ENCODE results near the gene CSGALNACT2. TPM values are rescaled to one million over a fixed set of nuclear protein-coding genes. Genes with fewer than 3 reads are reported as not detected.

CSGALNACT2 gene
- total and polyA plus RNA-seq, 9 of the 15 experiments (the other 6 are each of a cell fraction or from before 2014, with no cell fraction given), result 1.4 to 7.3 (median 3.5) TPM

DNA sequence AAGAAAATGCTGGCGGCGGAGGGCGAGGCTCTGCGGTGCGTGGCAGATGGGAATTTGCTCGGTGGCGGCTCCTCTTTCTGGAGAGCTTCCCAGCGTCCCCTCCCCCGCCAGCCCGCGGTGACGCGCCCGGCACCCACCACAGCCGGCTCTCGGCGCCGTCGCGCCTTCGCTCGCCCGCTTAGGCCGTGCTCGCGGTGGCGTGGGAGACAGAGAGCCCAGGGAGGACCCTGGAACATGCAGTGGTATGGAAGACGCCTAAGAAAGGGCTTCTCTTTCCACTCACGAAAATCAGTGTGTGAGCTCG lies 576 bp upstream of the CSGALNACT2 start:
- no peaks in the 10 kb centered on the region for H3K9me3 ChIP-seq (replicated peaks; ENCODE audit: control insufficient read depth, insufficient read depth, low read depth, low read length)
- no peaks in the 10 kb centered on the region for H3K9me1 ChIP-seq (ENCODE audit: control insufficient read depth, insufficient read depth, low read length)
- H2AFZ ChIP-seq (ENCODE audit: low read depth, low read length), result peak overlapping the region; percentile 95
- ChIA-PET CTCF (ENCODE audit: low intra/inter-chr PET ratio) (no interaction called here), POLR2A (interaction anchor here (0.6 to 1.0 kb wide), 4 partner anchors 9 to 113 kb away, joined by 3 to 4 read pairs (median 3); no protein-coding TSS in a partner anchor)
- WGBS (ENCODE audit: insufficient coverage, low coverage, missing lambda C conversion rate), result 16% methylated on average over 28 of the region's 30 CpGs
- H3K36me3 ChIP-seq (ENCODE audit: control insufficient read depth, insufficient read depth, low read length), result no peaks in the 10 kb centered on the region
- peaks cover 9 to 25% of the 10 kb centered on the region in 2 experiments; a peak in 4 of 5 replicates for H3K4me1 ChIP-seq (replicated peaks in 1 of 2; ENCODE audit: control insufficient read depth in 2 of 2, insufficient read depth in 2 of 2, low read length in 2 of 2)
- in situ Hi-C loops (cut with MboI), result no loop called here
- H4K20me1 ChIP-seq (replicated peaks; ENCODE audit: control insufficient read depth, insufficient read depth, low read length), result no peaks in the 10 kb centered on the region
- peak; percentile 73 for ATAC-seq
- 0 out of 2 replicates have a peak, but pooled peaks have one; percentile 2 for TF ChIP-seq JUND (IDR thresholded peaks at IDR 0.05; ENCODE audit: borderline replicate concordance, low read depth, low read length)
- TF ChIP-seq JUND (tag; IDR thresholded peaks at IDR 0.05; ENCODE audit: borderline replicate concordance, low read depth, low read length), result no peak
- TF ChIP-seq KDM5B (IDR thresholded peaks at IDR 0.05; ENCODE audit: insufficient replicate concordance, low read depth, low read length), result peak; percentile 47
- TF ChIP-seq FUS (optimal IDR thresholded peaks at IDR 0.05; ENCODE audit: low read depth, low read length), result no peak
- TF ChIP-seq HDAC3 (IDR thresholded peaks at IDR 0.05; ENCODE audit: borderline replicate concordance, partially characterized antibody), result no peak
- TF ChIP-seq, protein P1, sequence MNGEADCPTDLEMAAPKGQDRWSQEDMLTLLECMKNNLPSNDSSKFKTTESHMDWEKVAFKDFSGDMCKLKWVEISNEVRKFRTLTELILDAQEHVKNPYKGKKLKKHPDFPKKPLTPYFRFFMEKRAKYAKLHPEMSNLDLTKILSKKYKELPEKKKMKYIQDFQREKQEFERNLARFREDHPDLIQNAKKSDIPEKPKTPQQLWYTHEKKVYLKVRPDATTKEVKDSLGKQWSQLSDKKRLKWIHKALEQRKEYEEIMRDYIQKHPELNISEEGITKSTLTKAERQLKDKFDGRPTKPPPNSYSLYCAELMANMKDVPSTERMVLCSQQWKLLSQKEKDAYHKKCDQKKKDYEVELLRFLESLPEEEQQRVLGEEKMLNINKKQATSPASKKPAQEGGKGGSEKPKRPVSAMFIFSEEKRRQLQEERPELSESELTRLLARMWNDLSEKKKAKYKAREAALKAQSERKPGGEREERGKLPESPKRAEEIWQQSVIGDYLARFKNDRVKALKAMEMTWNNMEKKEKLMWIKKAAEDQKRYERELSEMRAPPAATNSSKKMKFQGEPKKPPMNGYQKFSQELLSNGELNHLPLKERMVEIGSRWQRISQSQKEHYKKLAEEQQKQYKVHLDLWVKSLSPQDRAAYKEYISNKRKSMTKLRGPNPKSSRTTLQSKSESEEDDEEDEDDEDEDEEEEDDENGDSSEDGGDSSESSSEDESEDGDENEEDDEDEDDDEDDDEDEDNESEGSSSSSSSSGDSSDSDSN (IDR thresholded peaks at IDR 0.05; ENCODE audit: borderline replicate concordance in 1 of 2, low read depth in 2 of 2, low read length in 2 of 2), result 0 out of 4 replicates have a peak, but pooled peaks of 1 of the 2 experiments have one; percentile 11
- TF ChIP-seq, protein P2, sequence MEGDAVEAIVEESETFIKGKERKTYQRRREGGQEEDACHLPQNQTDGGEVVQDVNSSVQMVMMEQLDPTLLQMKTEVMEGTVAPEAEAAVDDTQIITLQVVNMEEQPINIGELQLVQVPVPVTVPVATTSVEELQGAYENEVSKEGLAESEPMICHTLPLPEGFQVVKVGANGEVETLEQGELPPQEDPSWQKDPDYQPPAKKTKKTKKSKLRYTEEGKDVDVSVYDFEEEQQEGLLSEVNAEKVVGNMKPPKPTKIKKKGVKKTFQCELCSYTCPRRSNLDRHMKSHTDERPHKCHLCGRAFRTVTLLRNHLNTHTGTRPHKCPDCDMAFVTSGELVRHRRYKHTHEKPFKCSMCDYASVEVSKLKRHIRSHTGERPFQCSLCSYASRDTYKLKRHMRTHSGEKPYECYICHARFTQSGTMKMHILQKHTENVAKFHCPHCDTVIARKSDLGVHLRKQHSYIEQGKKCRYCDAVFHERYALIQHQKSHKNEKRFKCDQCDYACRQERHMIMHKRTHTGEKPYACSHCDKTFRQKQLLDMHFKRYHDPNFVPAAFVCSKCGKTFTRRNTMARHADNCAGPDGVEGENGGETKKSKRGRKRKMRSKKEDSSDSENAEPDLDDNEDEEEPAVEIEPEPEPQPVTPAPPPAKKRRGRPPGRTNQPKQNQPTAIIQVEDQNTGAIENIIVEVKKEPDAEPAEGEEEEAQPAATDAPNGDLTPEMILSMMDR (IDR thresholded peaks at IDR 0.05 in 2 of 3, conservative IDR thresholded peaks at IDR 0.05 in 1 of 3; ENCODE audit: insufficient read depth in 2 of 3, low read depth in 1 of 3, low read length in 3 of 3), result peak in 2 of 3 experiments; percentile 19 to 35; a peak in 1 of 6 replicates
- TF ChIP-seq ZSCAN29 (IDR thresholded peaks at IDR 0.05), result no peak
- TF ChIP-seq RNF2 (IDR thresholded peaks at IDR 0.05), result 0 out of 2 replicates have a peak, but pooled peaks have one; percentile 4
- no peak for TF ChIP-seq TAL1 (IDR thresholded peaks at IDR 0.05)
- TF ChIP-seq, protein P3, sequence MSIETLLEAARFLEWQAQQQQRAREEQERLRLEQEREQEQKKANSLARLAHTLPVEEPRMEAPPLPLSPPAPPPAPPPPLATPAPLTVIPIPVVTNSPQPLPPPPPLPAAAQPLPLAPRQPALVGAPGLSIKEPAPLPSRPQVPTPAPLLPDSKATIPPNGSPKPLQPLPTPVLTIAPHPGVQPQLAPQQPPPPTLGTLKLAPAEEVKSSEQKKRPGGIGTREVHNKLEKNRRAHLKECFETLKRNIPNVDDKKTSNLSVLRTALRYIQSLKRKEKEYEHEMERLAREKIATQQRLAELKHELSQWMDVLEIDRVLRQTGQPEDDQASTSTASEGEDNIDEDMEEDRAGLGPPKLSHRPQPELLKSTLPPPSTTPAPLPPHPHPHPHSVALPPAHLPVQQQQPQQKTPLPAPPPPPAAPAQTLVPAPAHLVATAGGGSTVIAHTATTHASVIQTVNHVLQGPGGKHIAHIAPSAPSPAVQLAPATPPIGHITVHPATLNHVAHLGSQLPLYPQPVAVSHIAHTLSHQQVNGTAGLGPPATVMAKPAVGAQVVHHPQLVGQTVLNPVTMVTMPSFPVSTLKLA (conservative IDR thresholded peaks at IDR 0.05), result 0 out of 4 replicates have a peak, but pooled peaks of 1 of the 2 experiments have one; percentile 36
- TF ChIP-seq, protein P4, sequence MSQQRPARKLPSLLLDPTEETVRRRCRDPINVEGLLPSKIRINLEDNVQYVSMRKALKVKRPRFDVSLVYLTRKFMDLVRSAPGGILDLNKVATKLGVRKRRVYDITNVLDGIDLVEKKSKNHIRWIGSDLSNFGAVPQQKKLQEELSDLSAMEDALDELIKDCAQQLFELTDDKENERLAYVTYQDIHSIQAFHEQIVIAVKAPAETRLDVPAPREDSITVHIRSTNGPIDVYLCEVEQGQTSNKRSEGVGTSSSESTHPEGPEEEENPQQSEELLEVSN (IDR thresholded peaks at IDR 0.05; ENCODE audit: borderline replicate concordance in 1 of 2, extremely low read depth in 1 of 2, insufficient read depth in 1 of 2, insufficient read length in 1 of 2, low read depth in 1 of 2, low read length in 1 of 2, poor library complexity in 1 of 2, severe bottlenecking in 1 of 2), result peak in 1 of 2 experiments; percentile 38
- TF ChIP-seq ZBTB7A (IDR thresholded peaks at IDR 0.05; ENCODE audit: borderline replicate concordance, control insufficient read depth, low read depth, low read length), result peak; percentile 53; the same call in 1 of the 2 replicates
- BruUV-seq (replicated peaks), result TSS peak; percentile 85
- no peak overlapping the region; the same call in 2 of the 3 replicates for H3K27ac ChIP-seq (ENCODE audit: extremely low read depth, low read depth, low read length)
- H3K9ac ChIP-seq (ENCODE audit: insufficient read depth in 1 of 2, low read depth in 2 of 2, low read length in 2 of 2), result peak overlapping the region; percentile 60 to 88
- FAIRE-seq, result no peak
- H3K4me2 ChIP-seq (ENCODE audit: insufficient read depth, low read length), result peak overlapping the region; percentile 91
- peak; percentile 59 to 63 (median 61) for DNase-seq (ENCODE audit: extremely low read depth in 1 of 4, low spot score in 3 of 4)
- peak overlapping the region; percentile 87 for H3K4me3 ChIP-seq
- peaks cover 0 to 6% of the 10 kb centered on the region in 2 experiments; a peak in 2 of 5 replicates for H3K27me3 ChIP-seq (ENCODE audit: control insufficient read depth in 2 of 2, insufficient read depth in 2 of 2, low read length in 2 of 2)
- intact Hi-C loops (cut with micrococcal nuclease), result loop anchor here (5.0 to 10.0 kb wide), 3 partner anchors 65 to 327 kb away; no protein-coding TSS in a partner anchor
- peaks cover 19% of the 10 kb centered on the region; the same call in 2 of the 3 replicates for H3K79me2 ChIP-seq (ENCODE audit: control insufficient read depth, insufficient read depth, low read length)
